Activated CD4-positive, alpha-beta memory T cell treated with anti-CD3 and anti-CD28 coated beads, Interleukin-2, amount 10 ng/mL, durations not matched to agents 7 days and 5 days (primary cell): ENCODE measurements around the gene MYH11. TPM values are rescaled to one million over a fixed set of nuclear protein-coding genes. Genes with fewer than 3 reads are reported as not detected.

Experiments
- CTCF ChIA-PET: fragments of 350-600 bp; sonication (Branson Sonifier 250); formaldehyde crosslinking; loops from one replicate; lab custom pipeline; 2021; ENCODE audit warnings: antibody characterized with exemption, inconsistent platforms; lab: Charles Lee
- POLR2A ChIA-PET: fragments of 350-600 bp; sonication (Branson Sonifier 250); formaldehyde crosslinking; loops from one replicate; lab custom pipeline; 2021; ENCODE audit warnings: antibody characterized with exemption; lab: Charles Lee
- DNase-seq: peaks from one replicate; pipeline ENCODE4 v3.0.0-alpha.2; 2020
- H3K27ac Mint-ChIP-seq: one replicate; pipeline ENCODE4 v1.8.0; 2021; ENCODE audit warnings: mild to moderate bottlenecking, mixed read lengths
- H3K27me3 Mint-ChIP-seq: one replicate; pipeline ENCODE4 v1.8.0; 2021; ENCODE audit warnings: mixed read lengths
- H3K36me3 Mint-ChIP-seq: one replicate; pipeline ENCODE4 v1.8.0; 2021; ENCODE audit warnings: low read depth, mixed read lengths
- H3K4me1 Mint-ChIP-seq: one replicate; pipeline ENCODE4 v1.8.0; 2021; ENCODE audit warnings: mixed read lengths
- H3K4me3 Mint-ChIP-seq: one replicate; pipeline ENCODE4 v1.8.0; 2021; ENCODE audit warnings: mild to moderate bottlenecking, mixed read lengths
- H3K9me3 Mint-ChIP-seq: one replicate; pipeline ENCODE4 v1.8.0; 2021; ENCODE audit warnings: mixed read lengths
- total RNA-seq, 2 experiments: library from RNA; stranded (reverse); gene quantifications; one replicate each; pipeline ENCODE4 v1.2.3, GENCODE V29; 2021

MYH11 gene
- total RNA-seq, 2 experiments from 2014 or later = 0.08 to 0.10 TPM

GRCh38 chr16:15776572-15776971 is 80.3 kb downstream of the MYH11 start:
- ChIA-PET POLR2A (no interaction called here), CTCF (interaction anchor here (1.6 kb wide), 1 partner anchor 74 kb away, joined by 4 read pairs; no protein-coding TSS in a partner anchor)
- DNase-seq = no peak
- no peaks in the 10 kb centered on the region for H3K4me1 Mint-ChIP-seq
- no peak overlapping the region for H3K27ac Mint-ChIP-seq
- H3K36me3 Mint-ChIP-seq = no peaks in the 10 kb centered on the region
- no peak overlapping the region for H3K4me3 Mint-ChIP-seq
- H3K27me3 Mint-ChIP-seq = peaks cover 9% of the 10 kb centered on the region
- no peaks in the 10 kb centered on the region for H3K9me3 Mint-ChIP-seq

- Mint-ChIP-seq H3K27ac (no peak overlapping the region), H3K4me3 (no peak overlapping the region), H3K4me1 (no peaks in the 10 kb centered on the region), H3K27me3 (peaks cover 9% of the 10 kb centered on the region), H3K9me3 (no peaks in the 10 kb centered on the region), H3K36me3 (no peaks in the 10 kb centered on the region)
- ChIA-PET CTCF (no interaction called here), POLR2A (no interaction called here)
- no peak for DNase-seq
Measured at GRCh38 chr16:15775663-15776304, 81.0 kb downstream of the MYH11 start.

DNA sequence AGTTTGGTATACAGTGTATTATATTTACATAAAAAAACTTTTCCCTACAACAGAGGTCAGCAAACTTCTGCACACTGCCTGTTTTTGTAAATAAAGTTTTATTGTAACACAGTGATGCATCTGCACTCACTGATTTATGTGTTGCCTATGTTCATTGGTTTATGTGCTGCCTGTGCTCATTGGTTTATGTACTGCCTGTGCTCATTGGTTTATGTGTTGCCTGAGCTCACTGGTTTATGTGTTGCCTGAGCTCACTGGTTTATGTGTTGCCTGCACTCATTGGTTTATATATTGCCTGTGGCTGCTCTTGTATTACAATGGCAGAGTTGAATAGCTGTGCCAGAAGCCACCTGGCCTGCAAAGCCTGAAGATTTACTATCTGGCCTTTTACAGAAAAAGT is 81.6 kb downstream of the MYH11 start:
- Mint-ChIP-seq H3K4me3 (no peak overlapping the region), H3K9me3 (no peaks in the 10 kb centered on the region), H3K4me1 (no peaks in the 10 kb centered on the region), H3K27ac (no peak overlapping the region), H3K36me3 (no peaks in the 10 kb centered on the region), H3K27me3 (peaks cover 11% of the 10 kb centered on the region)
- ChIA-PET POLR2A (no interaction called here), CTCF (no interaction called here)
- no peak for DNase-seq

- ChIA-PET POLR2A (no interaction called here), CTCF (no interaction called here)
- no peaks in the 10 kb centered on the region for H3K9me3 Mint-ChIP-seq
- H3K4me3 Mint-ChIP-seq = no peak overlapping the region
- DNase-seq = no peak
- H3K4me1 Mint-ChIP-seq = no peaks in the 10 kb centered on the region
- no peak overlapping the region for H3K27ac Mint-ChIP-seq
- peaks cover 11% of the 10 kb centered on the region for H3K27me3 Mint-ChIP-seq
- H3K36me3 Mint-ChIP-seq = no peaks in the 10 kb centered on the region
Measured at GRCh38 chr16:15773968-15774367, 82.9 kb downstream of the MYH11 start.

GRCh38 chr16:15772579-15773293 is 84.1 kb downstream of the MYH11 start:
- Mint-ChIP-seq H3K27me3 (peaks cover 11% of the 10 kb centered on the region), H3K4me3 (no peak overlapping the region), H3K4me1 (no peaks in the 10 kb centered on the region), H3K36me3 (no peaks in the 10 kb centered on the region), H3K27ac (no peak overlapping the region), H3K9me3 (no peaks in the 10 kb centered on the region)
- no peak for DNase-seq
- ChIA-PET CTCF (interaction anchor here (0.5 to 1.1 kb wide), 4 partner anchors 17 to 355 kb away, joined by 3 to 5 read pairs (median 3); no protein-coding TSS in a partner anchor), POLR2A (interaction anchor here (0.8 kb wide), 1 partner anchor 24 kb away, joined by 3 read pairs; no protein-coding TSS in a partner anchor)

DNA sequence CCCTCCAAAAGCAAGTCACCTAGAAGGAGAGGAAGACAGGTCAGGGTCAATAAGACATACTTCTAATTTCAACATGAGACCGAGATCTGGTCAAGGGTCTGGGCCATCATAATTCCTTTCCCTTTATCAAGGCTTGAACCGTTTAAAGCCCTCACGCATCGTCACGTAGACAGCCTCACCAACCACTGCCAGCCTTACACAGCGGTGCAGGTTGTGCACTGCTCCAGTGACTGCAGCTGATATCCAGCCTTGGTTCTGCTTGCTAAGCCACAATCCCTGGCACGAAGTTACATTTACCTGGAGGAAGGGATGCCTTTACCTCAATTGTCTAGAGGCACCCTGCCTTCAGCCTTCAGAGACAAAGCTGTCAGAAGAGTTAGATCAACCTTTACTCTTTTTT is 85.1 kb downstream of the MYH11 start:
- Mint-ChIP-seq H3K27me3 (peaks cover 11% of the 10 kb centered on the region), H3K9me3 (no peaks in the 10 kb centered on the region), H3K27ac (no peak overlapping the region), H3K4me3 (no peak overlapping the region), H3K36me3 (no peaks in the 10 kb centered on the region), H3K4me1 (no peaks in the 10 kb centered on the region)
- DNase-seq = no peak
- ChIA-PET POLR2A (no interaction called here), CTCF (interaction anchor here (0.8 kb wide), 1 partner anchor 16 kb away, joined by 5 read pairs; no protein-coding TSS in a partner anchor)

DNA sequence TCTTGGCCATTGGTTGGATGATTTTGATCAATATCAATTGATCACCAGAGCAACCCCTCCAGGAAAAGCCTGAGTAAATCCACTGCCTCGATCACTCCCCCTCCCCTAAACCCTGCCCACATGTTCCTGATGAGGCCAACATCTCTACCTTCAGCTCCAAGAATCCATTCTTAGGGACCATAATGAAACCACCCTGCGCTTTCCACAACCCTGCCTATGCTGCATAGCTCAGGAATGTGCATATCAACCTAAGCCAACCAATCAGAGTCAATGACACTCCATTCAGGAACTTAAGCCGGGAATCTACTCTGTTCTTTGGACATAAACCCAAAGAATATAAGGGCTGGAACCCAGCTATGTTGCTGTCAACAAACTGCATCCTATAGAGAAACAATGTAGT is 86.3 kb downstream of the MYH11 start:
- peaks cover 9% of the 10 kb centered on the region for H3K27me3 Mint-ChIP-seq
- no peaks in the 10 kb centered on the region for H3K36me3 Mint-ChIP-seq
- DNase-seq = no peak
- ChIA-PET POLR2A (interaction anchor here (0.8 kb wide), 1 partner anchor 339 kb away, joined by 3 read pairs; no protein-coding TSS in a partner anchor), CTCF (interaction anchor here (0.7 to 1.1 kb wide), 2 partner anchors 10 to 14 kb away, joined by 4 read pairs; no protein-coding TSS in a partner anchor)
- H3K9me3 Mint-ChIP-seq = no peaks in the 10 kb centered on the region
- peaks cover 2% of the 10 kb centered on the region for H3K4me1 Mint-ChIP-seq
- no peak overlapping the region for H3K27ac Mint-ChIP-seq
- no peak overlapping the region for H3K4me3 Mint-ChIP-seq

DNA sequence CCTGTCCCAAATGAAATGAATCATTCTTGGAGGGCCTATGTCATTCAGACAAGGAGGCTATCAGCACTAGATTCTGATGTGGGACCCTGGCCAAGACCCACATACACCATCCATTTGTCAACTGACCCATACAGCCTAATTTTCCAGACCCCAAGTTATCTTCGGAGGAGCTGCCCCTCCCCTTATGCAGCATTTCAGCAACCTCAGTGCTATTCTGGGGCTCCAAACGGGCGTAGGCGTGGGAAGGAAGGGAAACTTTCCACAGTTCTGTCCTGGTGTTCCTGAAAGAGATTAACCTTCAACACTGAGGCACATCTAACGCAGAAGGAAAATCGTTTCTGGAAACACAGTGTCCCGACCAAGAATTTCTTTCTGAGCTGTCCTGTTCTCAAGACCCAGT is 86.7 kb downstream of the MYH11 start:
- no peak for DNase-seq
- ChIA-PET CTCF (interaction anchor here (1.1 kb wide), 1 partner anchor 13 kb away, joined by 4 read pairs; no protein-coding TSS in a partner anchor), POLR2A (interaction anchor here (0.8 kb wide), 1 partner anchor 339 kb away, joined by 3 read pairs; no protein-coding TSS in a partner anchor)

GRCh38 chr16:15769239-15769638 is 87.6 kb downstream of the MYH11 start:
- POLR2A ChIA-PET = no interaction called here
- H3K36me3 Mint-ChIP-seq = no peaks in the 10 kb centered on the region
- H3K27ac Mint-ChIP-seq = no peak overlapping the region
- H3K4me3 Mint-ChIP-seq = no peak overlapping the region
- H3K9me3 Mint-ChIP-seq = no peaks in the 10 kb centered on the region
- DNase-seq = no peak
- peaks cover 10% of the 10 kb centered on the region for H3K27me3 Mint-ChIP-seq
- CTCF ChIA-PET = no interaction called here
- H3K4me1 Mint-ChIP-seq = peaks cover 2% of the 10 kb centered on the region

More for the DNA sequence above, 86.7 kb downstream of the MYH11 start:
- peaks cover 2% of the 10 kb centered on the region for H3K4me1 Mint-ChIP-seq
- H3K27me3 Mint-ChIP-seq = peaks cover 8% of the 10 kb centered on the region
- no peak overlapping the region for H3K27ac Mint-ChIP-seq
- no peaks in the 10 kb centered on the region for H3K36me3 Mint-ChIP-seq
- no peak overlapping the region for H3K4me3 Mint-ChIP-seq
- no peaks in the 10 kb centered on the region for H3K9me3 Mint-ChIP-seq

GRCh38 chr16:15768201-15768600 is 88.6 kb downstream of the MYH11 start:
- ChIA-PET POLR2A (no interaction called here), CTCF (no interaction called here)
- Mint-ChIP-seq H3K27ac (no peak overlapping the region), H3K36me3 (no peaks in the 10 kb centered on the region), H3K27me3 (peaks cover 12% of the 10 kb centered on the region), H3K9me3 (no peaks in the 10 kb centered on the region), H3K4me3 (no peak overlapping the region), H3K4me1 (peaks cover 2% of the 10 kb centered on the region)
- no peak for DNase-seq

DNA sequence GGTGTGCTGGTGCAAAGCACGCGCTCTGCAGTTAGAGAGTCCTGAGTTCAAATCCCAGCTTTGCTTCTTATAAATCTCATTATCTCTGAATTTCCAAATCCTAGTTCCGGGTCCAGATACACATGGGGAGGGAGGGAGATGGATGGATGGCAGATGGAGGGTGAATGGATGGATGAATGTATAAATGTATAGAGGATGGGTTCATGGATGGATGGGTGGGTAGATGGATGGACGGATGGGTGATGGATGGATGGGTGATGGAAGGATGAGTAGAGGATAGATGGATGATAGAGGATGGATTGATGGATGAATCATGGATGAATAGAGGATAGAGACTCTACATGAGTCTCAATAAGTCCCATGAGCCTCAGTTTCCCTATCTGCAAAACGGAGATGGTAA is 89.9 kb downstream of the MYH11 start:
- ChIA-PET POLR2A (no interaction called here), CTCF (interaction anchor here (1.8 kb wide), 1 partner anchor 16 kb away, joined by 4 read pairs; no protein-coding TSS in a partner anchor)
- peaks cover 2% of the 10 kb centered on the region for H3K4me1 Mint-ChIP-seq
- H3K27me3 Mint-ChIP-seq = peaks cover 19% of the 10 kb centered on the region
- no peaks in the 10 kb centered on the region for H3K36me3 Mint-ChIP-seq
- H3K27ac Mint-ChIP-seq = no peak overlapping the region
- DNase-seq = no peak
- no peaks in the 10 kb centered on the region for H3K9me3 Mint-ChIP-seq
- no peak overlapping the region for H3K4me3 Mint-ChIP-seq

- Mint-ChIP-seq H3K27me3 (peaks cover 22% of the 10 kb centered on the region), H3K4me3 (no peak overlapping the region), H3K9me3 (no peaks in the 10 kb centered on the region), H3K4me1 (peaks cover 2% of the 10 kb centered on the region), H3K36me3 (no peaks in the 10 kb centered on the region), H3K27ac (no peak overlapping the region)
- DNase-seq = peak; percentile 34
- ChIA-PET POLR2A (no interaction called here), CTCF (interaction anchor here (1.0 to 1.8 kb wide), 5 partner anchors 9 to 362 kb away, joined by 4 to 7 read pairs (median 4); no protein-coding TSS in a partner anchor)
Measured at GRCh38 chr16:15765880-15766279, 90.9 kb downstream of the MYH11 start.

GRCh38 chr16:15765116-15765515 is 91.7 kb downstream of the MYH11 start:
- POLR2A ChIA-PET = no interaction called here
- no peak for DNase-seq
- H3K27ac Mint-ChIP-seq = no peak overlapping the region
- H3K27me3 Mint-ChIP-seq = peaks cover 22% of the 10 kb centered on the region
- peaks cover 2% of the 10 kb centered on the region for H3K4me1 Mint-ChIP-seq
- no peak overlapping the region for H3K4me3 Mint-ChIP-seq
- no peaks in the 10 kb centered on the region for H3K9me3 Mint-ChIP-seq
- CTCF ChIA-PET = interaction anchor here (1.0 to 1.8 kb wide), 6 partner anchors 8 to 363 kb away, joined by 4 to 7 read pairs (median 4); no protein-coding TSS in a partner anchor
- no peaks in the 10 kb centered on the region for H3K36me3 Mint-ChIP-seq
